ENCODE data around the gene BBLN. TPM values are rescaled to one million over a fixed set of nuclear protein-coding genes. Genes with fewer than 3 reads are reported as not detected.

BBLN gene
- total RNA-seq, 1 experiment from 2014 or later: 48.5 TPM

- no TSS peak for BruUV-seq (replicated peaks)
- no peak overlapping the region for H3K27ac ChIP-seq (ENCODE audit: low read length)
- no peaks in the 10 kb centered on the region; the same call in 1 of the 2 replicates for H3K36me3 ChIP-seq (ENCODE audit: control insufficient read depth, insufficient read depth, low read length)
- in situ Hi-C loops (cut with HindIII; ENCODE audit: low pct_unique_long_range_greater_than_20kb, low sequenced_read_pairs) (no loop called here), intact Hi-C loops (cut with micrococcal nuclease; ENCODE audit: unreplicated experiment) (no loop called here)
- no peak for DNase-seq (ENCODE audit: low read depth, low spot score)
- ChIA-PET POLR2A (no interaction called here), CTCF (no interaction called here)
- no peak for TF ChIP-seq POLR2AphosphoS5 (IDR thresholded peaks at IDR 0.05; ENCODE audit: low read depth, low read length)
- TF ChIP-seq SIN3A (IDR thresholded peaks at IDR 0.05; ENCODE audit: borderline replicate concordance, insufficient read depth, low read depth, low read length): no peak
- no peak for TF ChIP-seq CTCF (IDR thresholded peaks at IDR 0.05)
- no peaks in the 10 kb centered on the region for H3K9me3 ChIP-seq (ENCODE audit: control insufficient read depth, insufficient read depth, low read depth, low read length)
- H3K4me3 ChIP-seq (ENCODE audit: low read depth in 2 of 2, low read length in 2 of 2): no peak overlapping the region
- H3K27me3 ChIP-seq (ENCODE audit: control insufficient read depth, insufficient read depth, low read length): no peaks in the 10 kb centered on the region
- no peak for ATAC-seq
- 0 out of 2 replicates have a peak, but pooled peaks cover 7% of the 10 kb centered on the region for H3K4me1 ChIP-seq (ENCODE audit: control insufficient read depth, insufficient read depth, low read length)
Measured at GRCh38 chr9:128162215-128163026, 2.4 kb downstream of the BBLN start.

GRCh38 chr9:128163027-128163515 lies 3.0 kb downstream of the BBLN start:
- DNase-seq (ENCODE audit: low read depth, low spot score) (no peak), ATAC-seq (no peak)
- intact Hi-C loops (cut with micrococcal nuclease; ENCODE audit: unreplicated experiment) (no loop called here), in situ Hi-C loops (cut with HindIII; ENCODE audit: low pct_unique_long_range_greater_than_20kb, low sequenced_read_pairs) (no loop called here)
- no TSS peak for BruUV-seq (replicated peaks)
- H3K4me1 ChIP-seq (ENCODE audit: control insufficient read depth, insufficient read depth, low read length): 0 out of 2 replicates have a peak, but pooled peaks cover 7% of the 10 kb centered on the region
- ChIA-PET CTCF (no interaction called here), POLR2A (no interaction called here)
- no peak for TF ChIP-seq POLR2AphosphoS5 (IDR thresholded peaks at IDR 0.05; ENCODE audit: low read depth, low read length)
- no peak for TF ChIP-seq SIN3A (IDR thresholded peaks at IDR 0.05; ENCODE audit: borderline replicate concordance, insufficient read depth, low read depth, low read length)
- no peak for TF ChIP-seq TCF7L2 (IDR thresholded peaks at IDR 0.05; ENCODE audit: low read depth, low read length)
- TF ChIP-seq CTCF (IDR thresholded peaks at IDR 0.05): no peak
- no peak for TF ChIP-seq REST (IDR thresholded peaks at IDR 0.05; ENCODE audit: insufficient read depth in 1 of 2, low read depth in 2 of 2, low read length in 1 of 2)
- no peaks in the 10 kb centered on the region for H3K27me3 ChIP-seq (ENCODE audit: control insufficient read depth, insufficient read depth, low read length)
- no peaks in the 10 kb centered on the region; the same call in 1 of the 2 replicates for H3K36me3 ChIP-seq (ENCODE audit: control insufficient read depth, insufficient read depth, low read length)
- no peak overlapping the region for H3K4me3 ChIP-seq (ENCODE audit: low read depth in 2 of 2, low read length in 2 of 2)
- no peaks in the 10 kb centered on the region for H3K9me3 ChIP-seq (ENCODE audit: control insufficient read depth, insufficient read depth, low read depth, low read length)
- H3K27ac ChIP-seq (ENCODE audit: low read length): no peak overlapping the region

All from Panc1 (cell line).